SK-N-SH treated with all-trans-retinoic acid at 6 μM for 48 hours (cell line): ENCODE results near the gene LPP.

ENCODE experiments used
- ATAC-seq: fragments of 200-7000 bp; cut with Tn5 transposase; 3 replicates; pipeline ENCODE4 v1.9.1; 2020; ENCODE audit warnings: mild to moderate bottlenecking, moderate library complexity
- BACH2 ChIP-seq: fragments of 250-450 bp; sonication (Bioruptor Pico); IDR thresholded peaks from 2 replicates; pipeline ENCODE4 v1.9.0; 2021; ENCODE audit warnings: mild to moderate bottlenecking, borderline replicate concordance
- CREB5 ChIP-seq: fragments of 250-450 bp; sonication (Bioruptor Pico); IDR thresholded peaks from 2 replicates; pipeline ENCODE4 v1.5.1; 2020; ENCODE audit warnings: low read depth, mild to moderate bottlenecking, moderate library complexity
- CSDC2 ChIP-seq: fragments of 250-450 bp; sonication (Bioruptor Pico); IDR thresholded peaks from 2 replicates; pipeline ENCODE4 v1.5.0; 2020; ENCODE audit warnings: mild to moderate bottlenecking, moderate library complexity
- CSRNP3 ChIP-seq: fragments of 250-450 bp; sonication (Bioruptor Pico); IDR thresholded peaks from 2 replicates; pipeline ENCODE4 v1.5.1; 2021; ENCODE audit warnings: mild to moderate bottlenecking, moderate library complexity
- ESRRG ChIP-seq: fragments of 250-450 bp; sonication (Bioruptor Pico); IDR thresholded peaks from 2 replicates; pipeline ENCODE4 v1.6.1; 2021; ENCODE audit warnings: mild to moderate bottlenecking
- GLIS3 ChIP-seq: fragments of 250-450 bp; sonication (Bioruptor Pico); IDR thresholded peaks from 2 replicates; pipeline ENCODE4 v1.5.0; 2020; ENCODE audit warnings: mild to moderate bottlenecking, moderate library complexity
- ISL1 ChIP-seq: fragments of 250-450 bp; sonication (Bioruptor Pico); IDR thresholded peaks from 2 replicates; pipeline ENCODE4 v2.1.2; 2022; ENCODE audit warnings: mild to moderate bottlenecking, moderate library complexity
- OSR1 ChIP-seq: fragments of 250-450 bp; sonication (Bioruptor Pico); IDR thresholded peaks from 2 replicates; pipeline ENCODE4 v1.8.0; 2022; ENCODE audit warnings: moderate library complexity, mild to moderate bottlenecking, inconsistent platforms
- PATZ1 ChIP-seq: fragments of 250-450 bp; sonication (Bioruptor Pico); IDR thresholded peaks from 2 replicates; pipeline ENCODE4 v1.8.0; 2020; ENCODE audit warnings: mild to moderate bottlenecking, moderate library complexity, borderline replicate concordance
- POU6F1 ChIP-seq: fragments of 250-450 bp; sonication (Bioruptor Pico); IDR thresholded peaks from 2 replicates; pipeline ENCODE4 v1.8.0; 2021; ENCODE audit warnings: low read depth, mild to moderate bottlenecking, moderate library complexity, borderline replicate concordance
- PPARA ChIP-seq: fragments of 250-450 bp; sonication (Bioruptor Pico); IDR thresholded peaks from 2 replicates; pipeline ENCODE4 v1.5.0; 2020; ENCODE audit warnings: mild to moderate bottlenecking, borderline replicate concordance
- RARB ChIP-seq: fragments of 250-450 bp; sonication (Bioruptor Pico); IDR thresholded peaks from 2 replicates; pipeline ENCODE4 v1.8.0; 2021; ENCODE audit warnings: mild to moderate bottlenecking, moderate library complexity
- SNAI2 ChIP-seq: fragments of 250-450 bp; sonication (Bioruptor Pico); IDR thresholded peaks from 2 replicates; pipeline ENCODE4 v1.5.0; 2020; ENCODE audit warnings: mild to moderate bottlenecking, moderate library complexity
- TCF4 ChIP-seq: fragments of 250-450 bp; sonication (Bioruptor Pico); IDR thresholded peaks from 2 replicates; pipeline ENCODE4 v1.8.0; 2021; ENCODE audit warnings: mild to moderate bottlenecking, moderate library complexity, borderline replicate concordance
- TOX ChIP-seq: fragments of 250-450 bp; sonication (Bioruptor Pico); IDR thresholded peaks from 2 replicates; pipeline ENCODE4 v1.8.0; 2021; ENCODE audit warnings: mild to moderate bottlenecking, moderate library complexity, borderline replicate concordance
- ZC3H10 ChIP-seq: fragments of 250-450 bp; sonication (Bioruptor Pico); IDR thresholded peaks from 2 replicates; pipeline ENCODE4 v1.5.1; 2021; ENCODE audit warnings: mild to moderate bottlenecking, moderate library complexity
- ZFP3 ChIP-seq: fragments of 250-450 bp; sonication (Bioruptor Pico); IDR thresholded peaks from 2 replicates; pipeline ENCODE4 v1.5.0; 2020; ENCODE audit warnings: mild to moderate bottlenecking, moderate library complexity
- ZFP30 ChIP-seq: fragments of 450-650 bp; formaldehyde crosslinking; IDR thresholded peaks from 2 replicates; pipeline ENCODE4 v1.5.0; 2022; ENCODE audit warnings: mild to moderate bottlenecking, moderate library complexity
- ZNF70 ChIP-seq: fragments of 450-650 bp; formaldehyde crosslinking; IDR thresholded peaks from 2 replicates; pipeline ENCODE4 v1.5.0; 2020; ENCODE audit warnings: mild to moderate bottlenecking, moderate library complexity
- ZNF8 ChIP-seq: fragments of 450-650 bp; formaldehyde crosslinking; IDR thresholded peaks from 2 replicates; pipeline ENCODE4 v1.5.0; 2020; ENCODE audit warnings: mild to moderate bottlenecking, moderate library complexity

The LPP gene

GRCh38 chr3:188390775-188391443 lies 237.0 kb downstream of the LPP start:
- TF ChIP-seq CSDC2 (CRISPR knock-in tag) (no peak), ZFP3 (no peak), PPARA (CRISPR knock-in tag) (no peak), GLIS3 (CRISPR knock-in tag) (no peak), OSR1 (CRISPR knock-in tag) (no peak), ISL1 (no peak), TCF4 (no peak), CSRNP3 (CRISPR knock-in tag) (no peak), PATZ1 (no peak), ZNF8 (CRISPR knock-in tag) (no peak), RARB (CRISPR knock-in tag) (no peak), POU6F1 (CRISPR knock-in tag) (no peak), ZC3H10 (no peak), ZFP30 (CRISPR knock-in tag) (no peak)
- TF ChIP-seq, all 23 proteins: peak for 0
- ATAC-seq, result no peak

- no peak for ATAC-seq
- TF ChIP-seq CSRNP3 (CRISPR knock-in tag) (no peak), GLIS3 (CRISPR knock-in tag) (no peak), BACH2 (CRISPR knock-in tag) (no peak), SNAI2 (no peak), POU6F1 (CRISPR knock-in tag) (no peak), ZC3H10 (no peak), RARB (CRISPR knock-in tag) (no peak), PATZ1 (no peak), TOX (no peak), ESRRG (no peak), TCF4 (no peak), ZFP30 (CRISPR knock-in tag) (no peak), ZNF70 (CRISPR knock-in tag) (no peak), CSDC2 (CRISPR knock-in tag) (no peak), CREB5 (CRISPR knock-in tag) (no peak), OSR1 (CRISPR knock-in tag) (no peak)
Observed at GRCh38 chr3:188391592-188391991, 237.6 kb downstream of the LPP start.
